ENCODE data around the gene KRT6B. TPM values are rescaled to one million over a fixed set of nuclear protein-coding genes. Genes with fewer than 3 reads are reported as not detected.

KRT6B gene
- total RNA-seq, 1 experiment from 2014 or later: not detected

DNA sequence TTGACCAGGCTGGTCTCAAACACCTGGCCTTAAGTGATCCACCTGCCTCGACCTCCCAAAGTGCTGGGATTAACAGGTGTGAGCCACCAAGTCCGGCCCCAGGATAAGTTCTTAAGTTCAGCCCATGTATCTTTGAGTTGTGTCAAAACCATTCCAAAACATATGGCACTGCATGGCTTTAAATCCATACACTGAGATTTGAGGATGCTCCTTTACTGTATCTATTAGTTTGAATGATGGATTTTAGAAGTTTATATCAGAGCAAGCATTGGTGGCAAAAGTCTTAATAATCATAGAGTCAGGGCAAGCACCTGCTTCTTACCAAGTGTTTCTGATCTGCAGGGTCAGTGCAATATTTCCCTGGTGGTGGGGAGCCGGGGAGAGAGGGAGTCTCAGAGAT lies 6.1 kb downstream of the KRT6B start:
- H3K27me3 ChIP-seq (ENCODE audit: insufficient read depth, low read length): no peaks in the 10 kb centered on the region
- ChIA-PET CTCF (no interaction called here), POLR2A (no interaction called here), RAD21 (ENCODE audit: low non-redundant PET in 1 of 2, low total read pairs in 2 of 2, uncharacterized antibody in 2 of 2, unreplicated experiment in 2 of 2) (no interaction called here)
- no peak overlapping the region for H3K4me3 ChIP-seq (replicated peaks in 1 of 2; ENCODE audit: low read depth in 1 of 2, low read length in 2 of 2)
- no peak for DNase-seq (ENCODE audit: low read depth, low spot score)
- no peak for ATAC-seq
- no peaks in the 10 kb centered on the region for H3K79me2 ChIP-seq (ENCODE audit: insufficient read depth, low read length)
- H3K4me1 ChIP-seq (ENCODE audit: control insufficient read depth in 1 of 2, insufficient read depth in 2 of 2, low read length in 2 of 2): peaks cover 22 to 37% of the 10 kb centered on the region in 2 experiments
- TF ChIP-seq RAD21 (IDR thresholded peaks at IDR 0.05; ENCODE audit: low read depth) (no peak), CEBPB (IDR thresholded peaks at IDR 0.05; ENCODE audit: low read depth) (no peak), YY1 (IDR thresholded peaks at IDR 0.05; ENCODE audit: extremely low read depth, insufficient replicate concordance, low read depth, low read length) (no peak), CBX3 (IDR thresholded peaks at IDR 0.05; ENCODE audit: low read depth) (no peak)
- TF ChIP-seq, protein P1, sequence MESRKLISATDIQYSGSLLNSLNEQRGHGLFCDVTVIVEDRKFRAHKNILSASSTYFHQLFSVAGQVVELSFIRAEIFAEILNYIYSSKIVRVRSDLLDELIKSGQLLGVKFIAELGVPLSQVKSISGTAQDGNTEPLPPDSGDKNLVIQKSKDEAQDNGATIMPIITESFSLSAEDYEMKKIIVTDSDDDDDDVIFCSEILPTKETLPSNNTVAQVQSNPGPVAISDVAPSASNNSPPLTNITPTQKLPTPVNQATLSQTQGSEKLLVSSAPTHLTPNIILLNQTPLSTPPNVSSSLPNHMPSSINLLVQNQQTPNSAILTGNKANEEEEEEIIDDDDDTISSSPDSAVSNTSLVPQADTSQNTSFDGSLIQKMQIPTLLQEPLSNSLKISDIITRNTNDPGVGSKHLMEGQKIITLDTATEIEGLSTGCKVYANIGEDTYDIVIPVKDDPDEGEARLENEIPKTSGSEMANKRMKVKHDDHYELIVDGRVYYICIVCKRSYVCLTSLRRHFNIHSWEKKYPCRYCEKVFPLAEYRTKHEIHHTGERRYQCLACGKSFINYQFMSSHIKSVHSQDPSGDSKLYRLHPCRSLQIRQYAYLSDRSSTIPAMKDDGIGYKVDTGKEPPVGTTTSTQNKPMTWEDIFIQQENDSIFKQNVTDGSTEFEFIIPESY (IDR thresholded peaks at IDR 0.05; ENCODE audit: extremely low read depth, insufficient replicate concordance, low read length): no peak
- intact Hi-C loops (cut with micrococcal nuclease): no loop called here
- no peaks in the 10 kb centered on the region for H3K36me3 ChIP-seq (ENCODE audit: control insufficient read depth in 1 of 2, insufficient read depth in 2 of 2, low read length in 2 of 2)
- H2AFZ ChIP-seq (ENCODE audit: low read depth, low read length, poor library complexity, severe bottlenecking): no peak overlapping the region
- no TSS peak for BruUV-seq (replicated peaks)
- H3K9me2 ChIP-seq (ENCODE audit: insufficient read depth): no peaks in the 10 kb centered on the region
- no peaks in the 10 kb centered on the region for H3K9me3 ChIP-seq (ENCODE audit: control insufficient read depth in 1 of 2, insufficient read depth in 1 of 2, low read depth in 1 of 2, low read length in 2 of 2)
- no peaks in the 10 kb centered on the region for H4K20me1 ChIP-seq (ENCODE audit: insufficient read depth)
- H3K27ac ChIP-seq (ENCODE audit: low read depth, low read length): no peak overlapping the region
- no peak overlapping the region for H3K4me2 ChIP-seq (ENCODE audit: low read length)
- H3K9ac ChIP-seq (ENCODE audit: low read length): no peak overlapping the region

DNA sequence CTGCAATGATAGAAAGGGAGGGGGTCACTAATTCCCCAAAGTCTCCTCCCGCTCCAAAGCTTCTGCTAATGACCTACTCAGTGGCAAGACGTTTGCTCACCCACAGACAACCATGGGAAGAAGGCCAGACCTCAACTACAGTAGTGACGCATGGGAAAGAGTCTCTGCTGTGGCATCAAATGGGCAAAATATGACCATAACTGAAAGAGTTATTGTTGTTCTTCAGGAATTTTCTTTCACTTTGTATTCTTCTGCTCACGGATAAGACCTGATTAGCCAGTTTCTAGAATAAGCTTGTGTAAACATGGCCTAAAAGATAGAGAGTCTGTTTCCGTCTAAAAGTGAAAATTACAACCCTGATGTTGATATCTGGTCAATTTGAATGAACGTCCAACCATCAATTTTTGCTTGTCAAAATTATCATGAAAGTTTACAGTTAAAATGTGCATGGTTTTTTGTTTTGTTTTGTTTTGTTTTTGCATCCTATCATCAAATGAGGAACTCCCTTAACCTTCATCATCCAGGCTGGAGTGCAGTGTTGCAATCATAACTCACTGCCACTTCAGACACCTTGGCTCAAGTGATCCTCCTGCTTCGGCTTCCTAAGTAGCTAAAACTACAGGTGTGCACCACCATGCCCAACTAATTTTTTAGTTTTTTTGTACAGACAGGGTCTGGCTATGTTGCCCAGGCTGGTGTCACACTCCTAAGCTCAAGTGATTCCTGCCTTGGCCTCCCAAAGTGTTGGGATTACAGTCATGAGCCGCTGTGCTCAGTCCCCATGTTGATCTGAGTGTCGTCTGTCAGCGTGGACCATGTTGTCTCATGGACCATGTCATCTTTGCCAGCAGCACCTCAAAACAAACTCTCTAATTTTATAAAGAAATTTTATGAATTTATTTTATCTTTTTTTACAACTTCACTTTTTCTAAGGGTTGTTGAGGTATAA lies 7.0 kb downstream of the KRT6B start:
- Histone ChIP-seq H3K4me1 (ENCODE audit: control insufficient read depth in 1 of 2, insufficient read depth in 2 of 2, low read length in 2 of 2) (peaks cover 26 to 47% of the 10 kb centered on the region in 2 experiments), H3K27me3 (ENCODE audit: insufficient read depth, low read length) (no peaks in the 10 kb centered on the region), H3K9ac (ENCODE audit: low read length) (no peak overlapping the region), H3K4me2 (ENCODE audit: low read length) (no peak overlapping the region), H2AFZ (ENCODE audit: low read depth, low read length, poor library complexity, severe bottlenecking) (no peak overlapping the region), H3K27ac (ENCODE audit: low read depth, low read length) (no peak overlapping the region), H3K9me3 (ENCODE audit: control insufficient read depth in 1 of 2, insufficient read depth in 1 of 2, low read depth in 1 of 2, low read length in 2 of 2) (no peaks in the 10 kb centered on the region), H3K9me2 (ENCODE audit: insufficient read depth) (no peaks in the 10 kb centered on the region), H3K4me3 (replicated peaks in 1 of 2; ENCODE audit: low read depth in 1 of 2, low read length in 2 of 2) (no peak overlapping the region), H4K20me1 (ENCODE audit: insufficient read depth) (no peaks in the 10 kb centered on the region), H3K79me2 (ENCODE audit: insufficient read depth, low read length) (no peaks in the 10 kb centered on the region), H3K36me3 (ENCODE audit: control insufficient read depth in 1 of 2, insufficient read depth in 2 of 2, low read length in 2 of 2) (no peaks in the 10 kb centered on the region)
- ChIA-PET RAD21 (ENCODE audit: low non-redundant PET in 1 of 2, low total read pairs in 2 of 2, uncharacterized antibody in 2 of 2, unreplicated experiment in 2 of 2) (no interaction called here), CTCF (no interaction called here), POLR2A (interaction anchor here (0.8 kb wide), 1 partner anchor 9 kb away, joined by 3 read pairs; no protein-coding TSS in a partner anchor)
- DNase-seq (ENCODE audit: low read depth, low spot score) (no peak), ATAC-seq (no peak)
- no TSS peak for BruUV-seq (replicated peaks)
- intact Hi-C loops (cut with micrococcal nuclease): no loop called here
- TF ChIP-seq, protein P1 (IDR thresholded peaks at IDR 0.05; ENCODE audit: extremely low read depth, insufficient replicate concordance, low read length): no peak
- no peak for TF ChIP-seq EGR1 (IDR thresholded peaks at IDR 0.05; ENCODE audit: low read depth)
- TF ChIP-seq, protein P2, sequence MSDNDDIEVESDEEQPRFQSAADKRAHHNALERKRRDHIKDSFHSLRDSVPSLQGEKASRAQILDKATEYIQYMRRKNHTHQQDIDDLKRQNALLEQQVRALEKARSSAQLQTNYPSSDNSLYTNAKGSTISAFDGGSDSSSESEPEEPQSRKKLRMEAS (IDR thresholded peaks at IDR 0.05): no peak
- TF ChIP-seq, protein P3, sequence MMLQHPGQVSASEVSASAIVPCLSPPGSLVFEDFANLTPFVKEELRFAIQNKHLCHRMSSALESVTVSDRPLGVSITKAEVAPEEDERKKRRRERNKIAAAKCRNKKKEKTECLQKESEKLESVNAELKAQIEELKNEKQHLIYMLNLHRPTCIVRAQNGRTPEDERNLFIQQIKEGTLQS (IDR thresholded peaks at IDR 0.05): no peak
- no peak for TF ChIP-seq ELF1 (IDR thresholded peaks at IDR 0.05; ENCODE audit: borderline replicate concordance, low read depth)
- no peak for TF ChIP-seq SRF (IDR thresholded peaks at IDR 0.05; ENCODE audit: low read depth)
- TF ChIP-seq, protein P4, sequence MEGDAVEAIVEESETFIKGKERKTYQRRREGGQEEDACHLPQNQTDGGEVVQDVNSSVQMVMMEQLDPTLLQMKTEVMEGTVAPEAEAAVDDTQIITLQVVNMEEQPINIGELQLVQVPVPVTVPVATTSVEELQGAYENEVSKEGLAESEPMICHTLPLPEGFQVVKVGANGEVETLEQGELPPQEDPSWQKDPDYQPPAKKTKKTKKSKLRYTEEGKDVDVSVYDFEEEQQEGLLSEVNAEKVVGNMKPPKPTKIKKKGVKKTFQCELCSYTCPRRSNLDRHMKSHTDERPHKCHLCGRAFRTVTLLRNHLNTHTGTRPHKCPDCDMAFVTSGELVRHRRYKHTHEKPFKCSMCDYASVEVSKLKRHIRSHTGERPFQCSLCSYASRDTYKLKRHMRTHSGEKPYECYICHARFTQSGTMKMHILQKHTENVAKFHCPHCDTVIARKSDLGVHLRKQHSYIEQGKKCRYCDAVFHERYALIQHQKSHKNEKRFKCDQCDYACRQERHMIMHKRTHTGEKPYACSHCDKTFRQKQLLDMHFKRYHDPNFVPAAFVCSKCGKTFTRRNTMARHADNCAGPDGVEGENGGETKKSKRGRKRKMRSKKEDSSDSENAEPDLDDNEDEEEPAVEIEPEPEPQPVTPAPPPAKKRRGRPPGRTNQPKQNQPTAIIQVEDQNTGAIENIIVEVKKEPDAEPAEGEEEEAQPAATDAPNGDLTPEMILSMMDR (IDR thresholded peaks at IDR 0.05 in 2 of 3, conservative IDR thresholded peaks at IDR 0.05 in 1 of 3; ENCODE audit: borderline replicate concordance in 1 of 3, insufficient read depth in 1 of 3, low read depth in 2 of 3, low read length in 2 of 3): no peak
